HG02943 (cell line): ENCODE measurements around the gene RPL32.
"Not testable (repeated sequence)": the region's sequence is repeated elsewhere in the genome, so short reads cannot be mapped to it uniquely, and the experiment has no call there.

ENCODE experiments used
- ATAC-seq: cut with Tn5 transposase; IDR thresholded peaks from one replicate; pipeline ENCODE4 v1.9.1; 2021; ENCODE audit warnings: mild to moderate bottlenecking, low read depth, moderate library complexity; ENCODE audit not compliant: unreplicated experiment

RPL32 gene

DNA sequence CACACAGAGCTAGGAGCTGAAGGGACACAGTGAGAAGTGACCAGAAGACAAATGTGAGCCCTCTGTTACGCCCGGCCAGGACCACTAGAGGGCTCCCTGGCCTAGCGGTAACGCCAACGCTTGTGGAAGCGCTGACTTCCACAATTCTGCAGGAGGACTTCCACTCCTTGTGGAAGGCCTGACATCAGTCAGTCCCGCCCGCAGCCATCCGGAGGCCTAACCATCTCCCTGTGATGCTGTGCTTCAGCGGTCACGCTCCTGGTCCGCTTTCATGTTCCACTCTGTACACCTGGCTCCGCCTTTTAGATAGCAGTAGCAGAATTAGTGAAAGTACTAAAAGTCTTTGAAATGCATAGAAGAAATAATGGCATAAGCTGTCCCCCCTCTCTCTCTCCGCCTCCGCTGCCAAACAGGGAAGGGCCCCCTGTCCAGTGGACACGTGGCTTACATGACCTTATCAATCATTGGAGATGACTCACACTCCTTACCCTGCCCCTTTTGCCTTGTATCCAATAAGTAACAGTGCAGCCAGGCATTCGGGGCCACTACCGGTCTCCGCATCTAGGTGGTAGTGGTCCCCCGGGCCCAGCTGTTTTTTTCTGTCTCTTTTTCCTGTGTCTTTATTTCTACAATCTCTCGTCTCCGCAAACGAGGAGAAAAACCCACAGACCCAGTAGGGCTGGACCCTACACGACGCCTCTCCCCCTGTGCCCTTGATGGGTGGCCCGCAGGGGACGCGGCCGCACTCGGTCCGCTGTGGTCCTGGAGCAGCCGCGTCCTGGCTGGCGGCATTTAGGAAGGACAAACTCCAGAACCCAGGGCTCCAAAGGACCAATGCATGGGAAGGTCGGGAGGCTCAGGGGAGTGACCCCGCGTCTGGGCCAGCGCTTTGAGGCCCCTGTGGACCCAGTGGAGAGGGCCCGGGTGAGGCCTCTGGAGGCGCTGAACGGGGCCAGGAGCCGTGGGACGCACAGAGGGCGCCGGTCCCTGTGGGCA lies 27.0 kb upstream of the RPL32 start:
- ATAC-seq = no peak

DNA sequence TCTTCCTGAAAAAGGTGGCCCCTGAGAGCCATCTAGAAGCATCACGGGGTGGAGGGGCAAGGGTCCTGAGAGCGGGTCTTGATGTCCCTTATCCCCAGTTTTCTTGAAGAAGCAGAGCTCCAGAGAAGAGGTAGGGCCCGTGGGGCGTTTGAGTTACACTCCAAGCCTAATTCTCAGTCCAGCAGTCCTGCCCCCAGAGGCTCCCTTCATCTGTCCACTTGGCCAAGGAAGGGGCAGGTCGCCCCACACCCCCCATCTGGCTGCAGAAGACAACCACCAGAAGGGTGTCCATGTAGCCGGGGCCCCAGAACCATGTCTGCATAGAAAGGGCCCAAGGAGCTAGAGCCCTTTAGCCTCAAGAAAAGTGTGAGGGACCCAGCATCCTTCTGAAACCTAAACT lies 25.5 kb upstream of the RPL32 start:
- no peak for ATAC-seq

DNA sequence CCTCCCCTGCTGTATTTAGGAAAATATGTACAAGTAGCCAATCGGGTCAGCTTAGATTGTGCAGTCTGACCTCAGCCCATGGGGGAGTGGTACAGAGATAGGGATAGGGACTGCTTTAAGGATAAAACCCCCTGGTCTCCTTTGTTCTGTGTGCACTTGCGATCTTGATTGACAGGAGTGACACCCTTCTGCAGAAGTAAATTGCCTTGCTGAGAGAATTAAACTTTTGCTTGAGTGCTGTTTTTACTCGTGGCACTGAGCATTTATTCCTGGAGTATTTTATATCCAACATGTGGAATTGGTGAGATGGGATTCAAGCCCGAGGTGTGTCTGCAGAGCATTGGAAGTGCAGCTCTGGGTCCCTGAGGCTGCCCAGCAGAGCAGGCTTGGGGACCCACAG lies 23.9 kb upstream of the RPL32 start:
- ATAC-seq = no peak

- no peak for ATAC-seq
Measured at GRCh38 chr3:12862387-12862786, 21.0 kb upstream of the RPL32 start.

DNA sequence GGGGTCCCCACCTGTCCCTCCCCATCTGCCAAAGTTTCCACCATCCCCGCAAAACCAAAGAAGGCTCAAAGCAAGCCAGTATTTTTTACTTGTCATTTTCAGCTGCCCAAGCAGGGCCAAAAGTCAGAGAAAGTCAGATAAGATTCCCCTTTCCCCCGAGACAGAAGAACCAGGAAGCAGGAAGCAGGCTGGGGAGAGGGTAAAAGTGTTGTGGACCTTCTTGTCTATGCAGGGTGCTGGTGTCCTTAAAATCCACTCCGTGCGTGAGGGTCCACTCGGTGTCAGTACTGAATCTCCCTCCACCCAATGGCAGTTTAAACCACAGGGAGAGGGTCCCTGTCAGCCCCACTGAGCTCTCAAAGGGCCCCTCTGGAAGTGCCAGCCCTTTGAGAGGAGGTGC lies 20.2 kb upstream of the RPL32 start:
- no peak for ATAC-seq

DNA sequence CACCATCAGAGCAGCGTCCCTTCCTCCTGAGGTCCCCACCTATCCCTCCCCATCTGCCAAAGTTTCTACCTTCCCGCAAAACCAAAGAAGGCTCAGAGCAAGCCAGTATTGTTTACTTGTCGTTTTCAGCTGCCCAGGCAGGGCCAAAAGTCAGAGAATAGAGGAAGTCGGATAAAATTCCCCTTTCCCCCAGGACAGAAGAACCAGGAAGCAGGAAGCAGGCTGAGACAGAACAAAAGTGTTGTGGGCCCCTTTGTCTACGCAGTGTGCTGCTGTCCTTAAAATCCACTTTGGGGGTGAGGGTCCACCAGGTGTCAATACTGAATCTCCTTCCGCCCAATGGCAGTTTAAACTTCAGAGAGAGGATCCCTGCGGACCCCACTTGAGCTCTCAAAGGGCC lies 18.5 kb upstream of the RPL32 start:
- ATAC-seq = no peak

DNA sequence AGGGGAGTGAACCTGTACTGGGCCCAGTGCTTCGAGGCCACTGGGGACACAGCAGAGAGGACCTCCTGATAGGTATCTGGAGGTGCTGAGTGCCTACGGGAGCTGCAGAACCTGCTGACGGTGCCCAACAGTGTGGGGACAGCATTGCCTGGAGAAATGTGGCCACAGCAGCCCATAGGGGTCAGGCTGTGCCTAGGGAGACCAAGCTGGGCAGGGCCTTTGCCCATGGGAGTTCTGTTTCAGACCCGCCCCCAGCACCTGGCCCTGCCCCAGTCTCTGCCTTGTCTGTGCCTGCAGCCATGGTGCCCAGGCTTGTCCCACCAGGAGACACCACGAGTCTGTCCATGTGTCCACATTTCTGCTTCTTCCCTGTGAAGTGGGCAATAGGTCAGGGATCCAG lies 15.3 kb upstream of the RPL32 start:
- ATAC-seq = no peak

- ATAC-seq = no peak
Measured at GRCh38 chr3:12854565-12854964, 13.2 kb upstream of the RPL32 start.

- ATAC-seq = not testable (repeated sequence)
Measured at GRCh38 chr3:12853847-12854246, 12.5 kb upstream of the RPL32 start.

DNA sequence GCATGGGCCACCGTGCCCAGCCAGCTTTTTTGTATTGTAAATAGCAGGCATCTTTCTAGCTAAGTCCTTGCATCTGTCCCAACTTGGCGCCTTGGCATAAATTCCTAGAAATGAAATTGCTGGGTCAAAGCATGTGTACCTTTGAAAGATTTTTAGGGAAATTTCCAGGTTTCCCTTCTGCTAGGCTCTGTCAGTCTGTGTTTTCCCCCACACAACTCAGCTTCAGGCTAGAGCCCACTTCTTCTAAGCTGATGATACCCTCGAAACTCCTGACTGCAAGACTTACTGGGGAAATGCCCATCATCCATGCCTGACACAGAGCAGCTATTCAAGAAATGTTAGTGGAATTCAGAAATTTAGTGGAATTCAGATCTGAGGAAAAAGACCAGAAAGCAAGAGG lies 10.8 kb upstream of the RPL32 start:
- no peak for ATAC-seq

DNA sequence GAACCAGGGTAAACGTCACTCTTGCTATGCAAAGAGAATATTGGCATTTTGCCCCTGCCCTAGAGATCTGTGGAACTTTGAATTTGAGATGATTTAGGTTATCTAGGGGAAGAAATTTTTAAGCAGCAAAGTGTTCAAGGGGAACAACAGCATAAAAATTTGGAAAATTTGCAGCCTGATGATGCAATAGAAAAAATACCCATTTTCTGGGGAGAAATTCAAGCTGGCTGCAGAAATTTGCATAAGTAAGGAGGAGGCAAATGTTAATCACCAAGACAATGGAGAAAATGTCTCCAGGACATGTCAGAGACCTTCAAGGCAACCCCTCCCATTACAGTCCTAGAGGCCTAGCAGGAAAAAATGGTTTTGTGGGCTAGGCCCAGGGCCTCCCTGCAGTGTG lies 4.4 kb upstream of the RPL32 start:
- no peak for ATAC-seq

DNA sequence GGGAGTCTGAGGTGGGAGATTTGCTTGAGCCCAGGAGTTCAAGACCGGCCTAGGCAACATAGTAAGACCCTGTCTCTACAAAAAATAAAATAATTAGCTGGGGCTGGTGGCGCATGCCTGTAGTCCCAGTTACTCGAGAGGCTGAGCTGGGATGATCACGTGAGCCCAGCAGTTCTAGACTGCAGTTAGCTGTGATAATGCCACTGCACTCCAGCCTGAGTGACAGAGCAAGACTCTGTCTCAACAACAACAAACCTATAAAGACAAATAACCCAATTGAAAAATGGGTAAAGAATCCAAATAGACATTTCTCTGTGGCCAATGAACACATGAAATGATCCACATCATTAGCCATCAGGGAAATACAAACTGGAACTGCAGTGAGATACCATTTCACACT lies 1.1 kb upstream of the RPL32 start:
- ATAC-seq = no peak

- no peak for ATAC-seq
Measured at GRCh38 chr3:12841970-12842328, 584 bp upstream of the RPL32 start.

DNA sequence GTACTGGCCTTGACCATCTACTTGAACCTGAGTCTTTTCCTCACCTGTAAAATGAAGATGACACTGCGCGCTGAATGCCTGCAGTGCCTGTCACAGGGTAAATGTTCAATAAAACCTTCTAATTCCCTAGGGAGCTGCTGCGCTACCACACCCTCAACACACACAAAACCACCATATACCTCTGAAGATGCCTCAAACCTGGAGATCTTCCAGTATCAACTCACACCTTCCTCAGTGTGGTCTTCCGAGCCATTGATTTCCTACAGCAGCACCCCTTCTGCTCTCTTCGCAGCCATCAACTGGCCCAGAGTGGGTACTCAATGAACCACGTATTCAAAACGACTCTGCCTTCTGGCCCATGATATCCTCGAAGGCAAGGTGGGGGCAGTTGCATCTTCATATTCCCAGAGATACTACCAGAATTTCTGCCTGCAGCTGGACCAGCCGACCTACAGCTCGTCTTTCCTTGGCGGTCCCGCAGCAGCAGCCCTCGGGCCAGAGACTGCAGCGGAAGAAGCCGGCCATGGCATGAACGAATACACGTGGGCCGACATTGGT lies 695 bp downstream of the RPL32 start:
- ATAC-seq = peak; percentile 32

DNA sequence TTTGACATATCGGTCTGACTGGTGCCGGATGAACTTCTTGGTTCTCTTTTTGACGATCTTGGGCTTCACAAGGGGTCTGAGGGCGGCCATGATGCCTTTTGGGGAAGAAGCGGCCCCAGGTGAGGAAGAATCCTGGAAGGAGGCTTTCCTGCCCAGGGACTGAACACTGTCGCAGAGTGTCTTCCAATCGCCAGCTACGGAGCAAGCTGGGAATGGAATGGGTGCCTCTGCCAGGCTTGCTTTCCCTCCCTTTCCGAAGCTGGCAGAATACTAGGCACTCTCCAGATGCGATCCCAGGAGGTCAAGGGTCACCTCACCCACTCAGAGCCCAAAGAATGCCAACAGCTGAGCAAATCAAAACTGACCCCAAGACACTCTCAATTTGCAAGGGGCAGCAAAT lies 1.2 kb downstream of the RPL32 start:
- ATAC-seq = not testable (repeated sequence)

- no peak for ATAC-seq
Measured at GRCh38 chr3:12839156-12839946, 2.0 kb downstream of the RPL32 start.

GRCh38 chr3:12838179-12838965 lies 3.0 kb downstream of the RPL32 start:
- no peak for ATAC-seq

DNA sequence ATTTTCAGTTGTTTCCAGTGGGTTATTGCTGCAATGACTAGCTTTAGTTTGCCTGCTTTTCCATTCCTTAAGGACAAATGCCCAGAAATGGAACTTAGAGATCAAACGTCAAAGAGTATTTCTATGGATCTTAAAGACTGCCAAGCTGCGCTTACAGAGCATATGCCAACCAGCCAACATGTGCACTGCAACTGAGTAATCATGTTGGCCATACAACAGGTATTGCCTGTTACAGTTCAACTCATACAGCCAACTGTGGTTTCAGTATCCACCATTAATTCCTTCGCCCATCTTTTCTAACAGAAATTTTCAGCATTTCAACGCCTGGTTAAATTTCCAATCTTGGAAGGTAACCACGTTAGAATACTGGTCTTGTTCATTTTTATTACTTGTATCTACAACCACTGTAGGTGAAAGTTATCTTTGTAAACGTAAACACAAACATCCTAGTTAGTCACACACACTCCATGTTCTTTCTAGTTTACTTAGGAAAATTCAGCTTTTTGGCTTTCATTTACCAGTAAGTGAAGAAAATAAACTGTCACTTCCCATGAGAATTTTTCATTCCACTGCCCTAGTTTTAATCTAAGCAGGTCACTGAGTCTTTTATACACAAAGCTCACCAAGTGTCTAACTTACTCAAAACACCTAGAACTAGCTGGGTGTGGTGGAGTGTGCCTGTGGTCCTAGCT lies 3.9 kb downstream of the RPL32 start:
- no peak for ATAC-seq

- no peak for ATAC-seq
Measured at GRCh38 chr3:12835052-12835665, 6.2 kb downstream of the RPL32 start.
